Measurements from ENCODE around the gene KLF9.

KLF9 gene

DNA sequence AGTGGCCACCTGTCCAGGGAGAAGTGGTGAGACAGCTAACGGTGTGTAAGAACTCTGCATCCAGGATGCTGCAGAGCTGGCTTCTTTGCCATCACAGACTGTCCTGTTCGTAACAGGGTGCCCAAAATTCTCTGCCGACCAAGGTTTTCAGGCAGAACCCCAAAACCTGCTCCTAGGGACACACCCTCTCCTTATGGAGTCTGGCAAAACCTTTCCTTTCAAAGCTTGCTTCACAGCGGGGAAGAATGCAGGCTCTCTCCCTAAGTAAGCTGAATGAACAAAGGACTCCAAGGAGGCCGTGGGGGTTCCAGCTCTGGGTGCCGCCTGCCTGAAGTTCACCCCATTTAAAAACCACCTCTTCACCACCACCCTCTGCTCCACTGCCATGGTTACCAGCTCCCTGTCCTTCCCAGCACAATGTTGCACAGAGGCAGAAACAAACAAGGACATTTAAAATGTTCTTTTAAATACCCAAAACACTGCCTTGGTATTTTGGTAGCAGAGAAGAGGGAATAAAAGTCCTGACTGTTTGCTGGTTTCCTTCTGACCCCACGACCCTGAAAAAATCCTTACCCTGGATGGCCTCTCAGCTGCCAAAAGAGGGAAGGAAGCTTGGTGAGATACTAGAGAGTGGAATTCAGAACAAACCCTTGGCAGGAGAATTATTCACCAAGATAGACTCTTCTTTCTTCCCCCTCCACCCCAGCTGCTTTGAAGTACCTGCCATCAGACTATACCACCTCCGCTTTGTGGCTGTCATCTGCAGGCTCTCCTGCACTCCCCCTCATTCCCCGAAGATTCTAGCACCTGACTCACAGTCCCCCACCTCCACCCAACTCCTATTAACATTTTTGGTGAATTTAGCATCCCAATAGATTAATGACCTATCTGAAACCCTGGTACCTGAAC, 7.1 kb upstream of the KLF9 start:
- DNase-seq, result peak; percentile 50

DNA sequence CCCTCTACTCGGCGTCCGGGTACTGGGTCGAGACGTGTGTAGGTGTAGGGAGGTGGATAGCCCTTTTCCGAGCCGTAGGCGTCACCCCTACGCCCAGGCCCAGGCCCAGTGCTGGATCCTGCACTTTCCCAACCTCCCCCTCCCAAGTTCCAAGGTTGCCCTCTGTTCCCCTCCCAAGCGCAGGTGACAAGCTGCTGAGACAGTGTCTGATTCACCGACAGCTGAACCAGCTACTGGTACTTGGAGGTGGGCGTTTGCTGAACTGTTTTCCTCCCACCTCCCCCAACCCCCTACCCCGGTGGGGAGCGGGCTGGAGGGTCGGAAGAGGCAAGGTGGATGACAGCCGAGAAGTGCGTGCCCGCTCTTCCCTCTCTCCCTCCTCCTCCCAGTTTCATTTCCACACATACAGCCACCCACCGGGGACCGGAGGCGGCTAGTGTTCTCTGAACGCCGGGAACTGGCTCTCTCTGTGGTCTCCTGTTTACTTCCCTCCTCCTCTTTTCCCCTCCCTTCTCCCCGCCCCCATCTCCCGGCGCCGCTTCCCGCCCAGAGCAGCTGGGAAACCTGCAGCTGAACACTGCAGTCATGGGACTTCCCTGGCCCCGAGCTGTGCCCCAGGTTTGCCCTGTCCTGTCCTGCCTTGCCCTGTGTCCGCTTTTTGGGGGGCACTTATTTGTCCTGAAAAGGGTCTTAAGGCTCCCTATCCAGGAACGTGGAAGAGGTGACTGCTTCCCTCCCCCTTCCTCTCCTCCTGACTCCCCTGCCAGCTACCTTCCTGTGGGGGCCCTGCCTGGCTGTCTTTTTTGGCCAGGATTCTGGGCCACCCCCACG, 6.2 kb upstream of the KLF9 start:
- peak; percentile 73 for DNase-seq

DNA sequence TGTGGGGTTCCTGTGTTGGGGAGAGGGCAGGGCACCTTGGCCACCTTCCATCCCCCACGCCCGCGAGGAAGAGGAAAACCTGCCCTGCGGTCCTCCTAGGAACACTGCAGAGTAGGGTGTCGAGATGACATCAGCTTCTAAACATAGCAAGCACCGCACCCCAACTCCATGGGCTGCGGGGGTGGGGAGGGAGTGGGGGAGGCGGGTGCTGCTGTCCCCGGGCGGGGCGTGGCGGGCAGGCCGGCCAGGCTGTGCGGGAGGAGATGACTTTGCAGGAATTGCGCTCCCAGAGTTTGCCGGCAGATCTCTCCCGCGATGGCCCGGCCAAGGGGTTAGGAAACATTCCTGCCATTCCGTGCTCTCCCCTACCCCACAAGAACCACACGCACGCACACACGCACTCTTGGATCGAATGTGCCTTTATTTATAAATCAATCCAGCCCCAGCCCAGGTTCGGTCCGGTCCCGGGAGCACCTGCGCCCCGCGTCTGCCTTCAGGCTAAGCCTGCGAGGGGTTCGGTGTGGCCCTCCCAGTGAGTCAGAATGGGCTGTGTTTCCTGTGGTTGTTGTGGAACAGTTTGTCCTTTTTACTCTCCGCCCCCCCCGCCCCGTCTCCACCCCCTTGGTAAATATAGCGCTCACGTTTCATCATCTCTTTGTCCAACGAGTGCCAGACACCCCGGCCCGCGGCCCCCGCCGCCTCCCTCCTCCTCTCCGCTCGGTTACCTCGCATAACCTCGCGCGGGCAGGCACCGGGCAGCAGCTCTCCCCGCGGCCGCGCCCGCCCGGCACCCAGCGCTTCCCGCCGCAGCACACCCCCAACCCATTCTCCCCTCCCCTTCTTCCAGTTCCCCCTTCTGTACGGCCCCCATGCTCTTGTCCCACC, 5.3 kb upstream of the KLF9 start:
- peak; percentile 86 for DNase-seq

DNA sequence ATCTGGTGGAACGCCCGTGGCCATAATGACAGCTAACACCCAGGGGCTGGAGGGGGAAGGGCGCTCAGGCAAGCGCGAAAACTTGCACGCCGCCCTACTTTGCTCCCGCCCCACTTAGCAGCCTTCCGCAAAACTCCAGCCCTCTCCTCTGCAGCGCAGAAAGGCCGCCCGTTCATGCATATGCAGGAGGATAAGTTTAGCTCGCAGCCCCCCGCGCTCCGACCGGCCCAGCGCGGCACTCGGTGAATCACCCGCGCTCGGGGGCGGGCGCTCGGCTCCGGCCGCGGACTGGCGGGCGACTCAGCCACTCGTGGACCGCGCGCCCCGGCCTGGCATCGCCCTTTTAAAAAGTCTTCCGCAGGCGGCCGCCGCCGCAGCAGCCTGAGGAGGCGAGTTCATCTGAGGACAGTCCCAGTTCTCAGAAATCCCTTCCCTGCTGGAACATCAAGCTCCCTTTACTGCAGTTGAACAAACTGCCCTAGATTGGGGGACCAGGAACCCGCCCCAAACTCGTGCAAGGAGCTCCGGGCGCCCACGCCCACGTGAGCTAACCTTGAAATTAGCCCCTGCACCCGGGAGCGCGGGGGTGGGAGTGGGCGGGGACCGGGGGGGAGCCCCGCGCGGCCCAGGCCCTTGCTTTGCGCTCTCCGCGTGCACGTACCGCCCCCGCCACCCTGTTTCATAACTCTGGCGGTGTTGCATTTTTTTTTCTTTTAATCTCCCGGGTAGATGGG, 4.5 kb upstream of the KLF9 start:
- DNase-seq, result peak; percentile 86

DNA sequence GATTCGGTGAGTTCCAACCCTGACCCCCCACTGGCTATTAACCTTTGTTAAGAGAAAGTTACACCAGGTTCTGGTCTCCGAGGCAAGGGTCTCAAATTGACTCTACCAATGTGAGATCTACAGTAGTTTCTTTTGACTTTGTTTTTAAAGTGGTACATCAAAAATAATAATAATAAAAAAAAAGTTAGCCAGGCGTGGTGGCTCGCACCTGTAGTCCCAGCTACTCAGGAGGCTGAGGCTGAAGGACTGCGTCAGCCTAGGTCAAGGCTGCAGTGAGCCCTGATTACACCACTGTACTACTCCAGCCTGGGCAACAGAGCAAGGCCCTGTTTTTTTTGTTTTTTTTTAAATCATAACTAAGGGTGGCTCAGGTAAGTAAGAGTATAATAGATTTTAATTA, 1.0 kb upstream of the KLF9 start:
- DNase-seq, result no peak

DNA sequence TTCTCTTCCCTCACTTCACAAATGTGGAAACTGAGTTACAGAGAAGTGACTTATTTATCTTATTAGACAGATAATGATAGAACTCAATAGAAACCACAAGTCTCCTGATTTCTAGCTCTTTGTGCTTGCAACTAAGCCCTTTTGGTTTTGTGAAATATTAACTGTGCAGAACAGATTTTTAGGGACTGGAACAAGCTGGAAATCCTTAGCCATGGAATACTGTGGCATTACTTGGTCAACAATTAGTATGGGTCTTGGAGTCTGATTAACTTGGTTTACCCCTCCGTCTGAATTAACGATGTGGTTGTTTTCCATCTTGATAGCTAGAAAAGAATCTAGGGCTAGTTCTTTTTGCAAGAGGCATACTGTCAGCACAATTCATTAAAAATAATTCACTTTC, 584 bp upstream of the KLF9 start:
- no peak for DNase-seq

DNA sequence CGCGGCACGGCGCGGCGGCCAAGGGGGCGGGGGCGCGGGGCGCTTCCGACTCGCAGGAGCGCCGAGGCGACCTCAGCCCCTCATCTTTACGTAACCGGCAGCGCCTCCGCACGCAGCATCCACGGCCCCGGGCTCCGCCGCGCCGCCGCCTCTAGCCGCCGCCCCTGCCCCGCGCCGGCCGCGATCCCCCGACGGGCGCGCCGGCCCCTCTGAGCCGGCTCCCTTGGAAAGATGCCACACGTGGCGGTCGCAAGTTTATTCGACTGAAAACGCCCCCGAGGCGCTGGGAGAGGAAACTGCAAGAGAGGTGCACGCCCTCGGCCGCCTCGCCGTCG, 1.0 kb downstream of the KLF9 start:
- no peak for DNase-seq

DNA sequence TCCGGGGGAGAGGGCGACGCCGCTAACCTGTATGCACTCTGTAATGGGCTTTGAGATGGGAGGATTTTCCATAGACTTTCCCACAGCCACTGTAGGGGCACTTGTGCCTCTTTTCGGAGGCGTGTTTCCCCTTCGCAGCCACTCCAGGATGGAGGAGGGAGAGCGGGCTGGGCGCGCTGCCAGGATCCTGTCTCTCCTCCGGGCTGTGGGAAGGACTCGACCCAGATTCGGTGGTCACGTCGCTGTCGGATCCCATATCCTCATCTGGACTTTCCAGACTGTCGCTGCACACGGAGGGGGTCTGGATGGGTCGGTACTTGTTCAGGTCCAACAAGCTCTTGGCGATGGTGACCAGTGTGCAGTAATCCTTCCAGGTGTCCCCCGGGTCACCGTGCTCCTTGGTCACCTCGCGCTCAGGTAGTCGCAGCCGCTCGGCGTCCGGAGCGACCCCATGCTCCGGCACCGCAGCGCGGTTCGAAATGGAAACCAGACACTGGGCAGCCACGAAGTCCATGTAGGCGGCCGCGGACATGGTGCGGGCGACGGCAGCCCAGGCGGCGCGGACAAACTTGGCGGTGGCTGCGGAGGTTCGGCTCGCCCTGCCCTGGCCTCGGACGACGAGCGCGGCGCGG, 1.5 kb downstream of the KLF9 start:
- peak; percentile 59 for DNase-seq

- peak; percentile 78 for DNase-seq
Observed at GRCh38 chr9:70411930-70412831, 2.3 kb downstream of the KLF9 start.

DNA sequence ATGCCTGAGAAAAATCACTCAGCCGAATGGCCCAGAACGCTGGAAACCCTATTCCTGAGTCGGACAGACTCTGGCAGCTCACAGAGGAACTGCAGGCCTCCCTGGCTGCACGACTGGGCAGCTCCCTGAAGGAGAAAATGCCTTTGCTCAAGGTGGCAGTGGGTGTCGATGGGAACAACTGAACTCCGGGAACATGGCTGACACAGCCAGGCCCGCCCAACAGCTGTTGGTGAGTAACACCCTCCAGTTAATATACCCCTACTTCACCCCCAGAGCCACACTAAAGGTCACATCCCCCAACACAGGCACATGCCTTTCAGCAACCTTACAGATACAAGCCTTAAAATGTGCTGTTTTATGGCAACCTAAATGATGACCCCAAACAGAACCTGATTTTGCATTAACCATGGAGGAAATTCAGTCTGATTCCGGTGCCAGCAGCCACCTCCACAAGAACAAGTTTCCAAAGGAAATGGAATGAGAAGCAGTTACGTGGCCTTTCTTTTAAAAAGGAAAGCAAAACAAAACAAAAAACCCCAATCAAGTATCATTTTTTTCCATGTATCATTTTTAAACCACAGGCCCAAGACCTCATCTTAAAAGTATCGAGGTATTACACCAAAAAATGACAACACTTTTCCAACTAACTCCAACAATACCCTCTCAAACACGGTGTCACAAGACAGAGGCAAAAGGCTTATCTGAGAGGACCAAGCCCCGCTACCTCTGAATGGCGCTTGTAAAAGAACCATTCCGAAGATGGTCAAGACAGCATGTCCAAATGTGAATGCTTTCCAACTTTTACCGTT, 3.1 kb downstream of the KLF9 start:
- DNase-seq, result peak; percentile 65

- DNase-seq, result no peak
Observed at GRCh38 chr9:70410368-70410767, 4.1 kb downstream of the KLF9 start.

GRCh38 chr9:70409800-70410199, 4.7 kb downstream of the KLF9 start:
- DNase-seq, result no peak

DNA sequence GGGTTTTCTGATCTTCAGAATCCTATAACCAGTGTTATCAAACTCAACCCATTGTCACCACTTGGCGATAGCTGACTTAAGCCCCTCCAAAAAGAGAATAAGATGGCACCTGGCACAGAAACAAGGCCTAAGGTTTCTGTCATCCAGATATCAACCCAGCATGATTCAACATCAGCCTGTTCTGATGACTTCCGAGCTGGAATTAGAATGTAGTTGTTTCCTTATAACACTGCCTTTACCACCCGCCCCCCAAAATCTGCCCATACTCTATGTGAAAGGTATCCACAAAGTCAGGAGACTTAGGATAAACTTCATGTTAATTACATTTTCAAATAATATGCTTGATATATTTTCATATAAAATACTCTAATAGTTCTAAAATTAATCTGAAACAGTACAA, 5.2 kb downstream of the KLF9 start:
- no peak for DNase-seq

- no peak for DNase-seq
Observed at GRCh38 chr9:70408393-70409040, 5.9 kb downstream of the KLF9 start.

GRCh38 chr9:70407081-70407503, 7.4 kb downstream of the KLF9 start:
- no peak for DNase-seq

DNA sequence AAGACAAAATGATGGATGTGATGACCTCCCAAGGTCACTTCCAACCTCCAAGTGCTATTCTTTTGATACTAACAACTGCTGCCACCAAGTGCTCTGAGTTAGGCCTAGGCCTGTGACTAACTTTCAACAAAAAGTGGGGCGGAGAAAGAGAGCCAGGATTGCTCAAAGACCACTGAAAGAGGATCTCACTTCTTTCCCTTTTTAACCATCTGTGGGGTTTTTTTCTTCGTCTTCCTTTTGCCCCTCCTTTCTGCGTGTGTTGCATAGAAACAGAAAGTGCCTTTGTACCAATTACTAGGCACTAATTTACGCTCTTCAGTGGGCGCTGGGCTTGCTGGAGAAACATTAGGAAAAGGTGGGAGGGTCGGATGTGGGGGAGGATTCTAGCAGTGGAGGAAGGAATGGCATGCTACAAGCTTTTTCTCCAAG, 8.0 kb downstream of the KLF9 start:
- DNase-seq, result peak; percentile 51

- DNase-seq, result no peak
Observed at GRCh38 chr9:70405808-70406433, 8.5 kb downstream of the KLF9 start.

- DNase-seq, result no peak
Observed at GRCh38 chr9:70404261-70404660, 10.2 kb downstream of the KLF9 start.

GRCh38 chr9:70403618-70404025, 10.8 kb downstream of the KLF9 start:
- no peak for DNase-seq
